ENCODE results near the gene HACE1.

DNA sequence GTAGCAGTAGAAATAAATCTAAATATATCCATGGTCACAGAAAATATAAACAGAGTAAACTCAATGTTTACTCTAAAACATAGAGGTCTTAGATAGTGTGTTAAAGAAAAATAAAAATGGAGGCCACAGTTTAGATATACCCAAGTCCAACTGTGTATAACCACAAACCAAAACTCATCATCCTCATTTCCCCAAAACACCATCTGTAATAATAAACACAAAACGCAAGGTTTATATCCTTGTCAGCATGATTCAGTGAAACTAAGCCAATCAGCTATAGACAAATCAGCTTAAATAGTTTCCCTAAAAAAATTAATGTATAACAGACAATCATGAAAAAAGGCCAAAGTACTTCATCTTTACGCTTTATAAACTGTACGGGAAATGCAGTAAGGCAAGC is 2.7 kb upstream of the HACE1 start:
- TF ChIP-seq POLR2AphosphoS5 (IDR thresholded peaks at IDR 0.05): no peak
- no peak for TF ChIP-seq POLR2A (IDR thresholded peaks at IDR 0.05)
- TF ChIP-seq, protein P1, sequence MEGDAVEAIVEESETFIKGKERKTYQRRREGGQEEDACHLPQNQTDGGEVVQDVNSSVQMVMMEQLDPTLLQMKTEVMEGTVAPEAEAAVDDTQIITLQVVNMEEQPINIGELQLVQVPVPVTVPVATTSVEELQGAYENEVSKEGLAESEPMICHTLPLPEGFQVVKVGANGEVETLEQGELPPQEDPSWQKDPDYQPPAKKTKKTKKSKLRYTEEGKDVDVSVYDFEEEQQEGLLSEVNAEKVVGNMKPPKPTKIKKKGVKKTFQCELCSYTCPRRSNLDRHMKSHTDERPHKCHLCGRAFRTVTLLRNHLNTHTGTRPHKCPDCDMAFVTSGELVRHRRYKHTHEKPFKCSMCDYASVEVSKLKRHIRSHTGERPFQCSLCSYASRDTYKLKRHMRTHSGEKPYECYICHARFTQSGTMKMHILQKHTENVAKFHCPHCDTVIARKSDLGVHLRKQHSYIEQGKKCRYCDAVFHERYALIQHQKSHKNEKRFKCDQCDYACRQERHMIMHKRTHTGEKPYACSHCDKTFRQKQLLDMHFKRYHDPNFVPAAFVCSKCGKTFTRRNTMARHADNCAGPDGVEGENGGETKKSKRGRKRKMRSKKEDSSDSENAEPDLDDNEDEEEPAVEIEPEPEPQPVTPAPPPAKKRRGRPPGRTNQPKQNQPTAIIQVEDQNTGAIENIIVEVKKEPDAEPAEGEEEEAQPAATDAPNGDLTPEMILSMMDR (IDR thresholded peaks at IDR 0.05): no peak
